HUES48 (cell line): ENCODE results near the gene TCEA2.

Experiments
- H3K27ac ChIP-seq: one replicate; pipeline ENCODE4 v1.7.0; 2013; ENCODE audit warnings: low read depth, low read length, inconsistent platforms
- H3K27me3 ChIP-seq: 2 replicates; pipeline ENCODE4 v1.6.1; 2013; ENCODE audit warnings: mild to moderate bottlenecking, low read length; ENCODE audit not compliant: control insufficient read depth, insufficient read depth
- H3K36me3 ChIP-seq: 2 replicates; pipeline ENCODE4 v1.6.1; 2013; ENCODE audit warnings: low read length; ENCODE audit not compliant: control insufficient read depth, insufficient read depth
- H3K4me1 ChIP-seq: 2 replicates; pipeline ENCODE4 v1.6.1; 2013; ENCODE audit warnings: mild to moderate bottlenecking, low read length; ENCODE audit not compliant: control insufficient read depth, insufficient read depth
- H3K4me3 ChIP-seq: 2 replicates; pipeline ENCODE4 v1.5.1; 2013; ENCODE audit warnings: mild to moderate bottlenecking, low read depth, low read length
- H3K9ac ChIP-seq: 2 replicates; pipeline ENCODE4 v1.6.1; 2013; ENCODE audit warnings: mild to moderate bottlenecking, low read depth, low read length, moderate library complexity
- H3K9me3 ChIP-seq: 2 replicates; pipeline ENCODE4 v1.6.1; 2013; ENCODE audit warnings: low read length; ENCODE audit not compliant: control insufficient read depth, insufficient read depth

The TCEA2 gene

DNA sequence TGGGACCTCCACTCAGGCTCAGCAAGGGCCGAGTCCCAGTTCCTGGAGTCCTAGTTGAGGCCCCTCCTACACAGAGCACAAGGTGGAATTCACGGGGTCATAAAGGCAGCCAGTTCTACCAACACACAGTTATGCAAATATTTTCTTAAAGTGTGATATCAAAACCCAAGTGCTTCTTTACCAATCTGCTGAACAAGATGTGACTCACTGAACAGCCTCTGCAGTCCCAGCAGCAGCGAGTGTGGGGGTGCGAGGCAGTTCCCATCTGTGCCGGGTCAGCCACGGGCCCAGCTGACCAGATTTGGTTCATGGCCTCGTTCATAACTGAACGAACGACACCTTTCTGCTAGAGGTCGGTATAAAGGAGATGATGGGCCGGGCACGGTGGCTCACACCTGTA, 4.5 kb upstream of the TCEA2 start:
- H3K36me3 ChIP-seq = no peaks in the 10 kb centered on the region
- H3K9me3 ChIP-seq = no peaks in the 10 kb centered on the region
- no peak overlapping the region for H3K27ac ChIP-seq
- no peak overlapping the region for H3K9ac ChIP-seq
- H3K4me1 ChIP-seq = peaks cover 27% of the 10 kb centered on the region
- H3K4me3 ChIP-seq = no peak overlapping the region
- H3K27me3 ChIP-seq = peaks cover 7% of the 10 kb centered on the region; the same call in 1 of the 2 replicates

DNA sequence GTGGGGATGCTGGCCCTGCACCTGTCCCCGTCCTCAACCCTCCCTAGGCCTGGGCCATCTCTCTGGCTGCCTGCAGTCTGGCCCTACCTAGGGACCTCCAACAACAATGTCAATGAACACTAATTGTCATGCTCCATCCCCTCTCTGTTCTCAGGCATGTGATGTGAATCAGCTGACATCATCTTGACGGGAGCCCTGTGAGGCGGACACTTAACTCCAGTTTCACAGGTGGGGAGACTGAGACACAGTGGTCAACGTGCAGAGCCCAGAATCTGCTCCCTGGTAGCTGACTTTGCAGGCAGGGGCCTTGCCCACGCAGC, 762 bp upstream of the TCEA2 start:
- H3K4me1 ChIP-seq = peaks cover 18% of the 10 kb centered on the region
- H3K9me3 ChIP-seq = no peaks in the 10 kb centered on the region
- H3K27me3 ChIP-seq = no peaks in the 10 kb centered on the region
- H3K4me3 ChIP-seq = peak overlapping the region; percentile 85
- H3K27ac ChIP-seq = no peak overlapping the region
- peak overlapping the region; percentile 32; the same call in 1 of the 2 replicates for H3K9ac ChIP-seq
- no peaks in the 10 kb centered on the region for H3K36me3 ChIP-seq

DNA sequence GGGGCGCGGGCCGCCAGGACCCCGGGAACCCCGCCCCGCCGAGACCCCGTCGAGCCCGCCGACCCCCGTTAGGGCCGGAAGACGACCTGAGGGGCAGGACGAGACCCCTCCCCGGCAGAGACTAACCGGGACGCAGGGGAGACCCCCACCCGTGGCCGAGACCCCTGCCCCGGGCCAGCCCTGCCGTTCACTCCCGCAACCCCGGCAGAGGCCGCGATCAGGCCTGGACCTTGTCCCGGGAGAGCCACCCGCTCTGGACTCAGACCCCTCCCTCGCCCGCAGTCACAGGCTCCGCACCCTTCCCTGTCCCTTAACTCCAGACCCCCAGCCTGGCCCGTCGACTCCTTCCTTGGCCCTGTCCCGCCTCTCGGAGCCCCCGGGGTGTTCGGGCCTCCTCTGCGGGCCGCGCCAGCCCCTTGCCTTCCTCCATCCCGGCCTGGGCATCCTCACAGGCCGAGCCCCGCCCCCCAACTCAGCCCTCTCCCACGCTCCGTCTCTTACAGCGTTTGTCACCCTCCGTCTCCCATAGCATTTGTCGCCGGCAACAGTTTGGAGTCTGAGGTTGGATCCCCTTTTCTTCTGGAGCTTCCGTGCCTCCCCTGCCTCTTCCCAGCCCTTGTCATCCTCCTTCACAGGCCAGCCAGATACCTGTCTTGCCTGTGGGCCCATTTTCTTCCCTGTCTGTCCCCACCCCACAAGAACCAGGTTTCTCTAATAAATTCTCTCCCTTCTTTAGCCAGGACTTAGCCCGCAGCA, 569 bp downstream of the TCEA2 start:
- Histone ChIP-seq H3K9me3 (no peaks in the 10 kb centered on the region), H3K27me3 (no peaks in the 10 kb centered on the region), H3K9ac (peak overlapping the region; percentile 35; the same call in 1 of the 2 replicates), H3K27ac (no peak overlapping the region), H3K36me3 (no peaks in the 10 kb centered on the region), H3K4me3 (peak overlapping the region; percentile 85), H3K4me1 (peaks cover 13% of the 10 kb centered on the region; the same call in 1 of the 2 replicates)

- Histone ChIP-seq H3K27ac (no peak overlapping the region), H3K9me3 (no peaks in the 10 kb centered on the region), H3K9ac (no peak overlapping the region), H3K4me3 (peak overlapping the region; percentile 85), H3K36me3 (no peaks in the 10 kb centered on the region), H3K4me1 (peaks cover 13% of the 10 kb centered on the region; the same call in 1 of the 2 replicates), H3K27me3 (no peaks in the 10 kb centered on the region)
Measured at GRCh38 chr20:64064145-64064698, 1.2 kb downstream of the TCEA2 start.

- peaks cover 16% of the 10 kb centered on the region; the same call in 1 of the 2 replicates for H3K4me1 ChIP-seq
- no peak overlapping the region for H3K4me3 ChIP-seq
- H3K36me3 ChIP-seq = no peaks in the 10 kb centered on the region
- H3K27me3 ChIP-seq = no peaks in the 10 kb centered on the region
- no peak overlapping the region for H3K9ac ChIP-seq
- no peak overlapping the region for H3K27ac ChIP-seq
- H3K9me3 ChIP-seq = no peaks in the 10 kb centered on the region
Measured at GRCh38 chr20:64065062-64065973, 2.3 kb downstream of the TCEA2 start.

GRCh38 chr20:64065974-64066343, 3.0 kb downstream of the TCEA2 start:
- Histone ChIP-seq H3K27me3 (no peaks in the 10 kb centered on the region), H3K9me3 (no peaks in the 10 kb centered on the region), H3K4me1 (peaks cover 16% of the 10 kb centered on the region; the same call in 1 of the 2 replicates), H3K9ac (no peak overlapping the region), H3K4me3 (no peak overlapping the region), H3K27ac (no peak overlapping the region), H3K36me3 (no peaks in the 10 kb centered on the region)

- no peaks in the 10 kb centered on the region for H3K36me3 ChIP-seq
- no peak overlapping the region for H3K9ac ChIP-seq
- no peaks in the 10 kb centered on the region for H3K27me3 ChIP-seq
- no peak overlapping the region for H3K4me3 ChIP-seq
- H3K4me1 ChIP-seq = peaks cover 16% of the 10 kb centered on the region; the same call in 1 of the 2 replicates
- no peak overlapping the region for H3K27ac ChIP-seq
- no peaks in the 10 kb centered on the region for H3K9me3 ChIP-seq
Measured at GRCh38 chr20:64067005-64067632, 4.1 kb downstream of the TCEA2 start.

- Histone ChIP-seq H3K9me3 (no peaks in the 10 kb centered on the region), H3K4me3 (no peak overlapping the region), H3K27me3 (no peaks in the 10 kb centered on the region), H3K4me1 (peaks cover 10% of the 10 kb centered on the region; the same call in 1 of the 2 replicates), H3K36me3 (no peaks in the 10 kb centered on the region), H3K27ac (no peak overlapping the region), H3K9ac (no peak overlapping the region)
Measured at GRCh38 chr20:64067733-64068307, 4.8 kb downstream of the TCEA2 start.

DNA sequence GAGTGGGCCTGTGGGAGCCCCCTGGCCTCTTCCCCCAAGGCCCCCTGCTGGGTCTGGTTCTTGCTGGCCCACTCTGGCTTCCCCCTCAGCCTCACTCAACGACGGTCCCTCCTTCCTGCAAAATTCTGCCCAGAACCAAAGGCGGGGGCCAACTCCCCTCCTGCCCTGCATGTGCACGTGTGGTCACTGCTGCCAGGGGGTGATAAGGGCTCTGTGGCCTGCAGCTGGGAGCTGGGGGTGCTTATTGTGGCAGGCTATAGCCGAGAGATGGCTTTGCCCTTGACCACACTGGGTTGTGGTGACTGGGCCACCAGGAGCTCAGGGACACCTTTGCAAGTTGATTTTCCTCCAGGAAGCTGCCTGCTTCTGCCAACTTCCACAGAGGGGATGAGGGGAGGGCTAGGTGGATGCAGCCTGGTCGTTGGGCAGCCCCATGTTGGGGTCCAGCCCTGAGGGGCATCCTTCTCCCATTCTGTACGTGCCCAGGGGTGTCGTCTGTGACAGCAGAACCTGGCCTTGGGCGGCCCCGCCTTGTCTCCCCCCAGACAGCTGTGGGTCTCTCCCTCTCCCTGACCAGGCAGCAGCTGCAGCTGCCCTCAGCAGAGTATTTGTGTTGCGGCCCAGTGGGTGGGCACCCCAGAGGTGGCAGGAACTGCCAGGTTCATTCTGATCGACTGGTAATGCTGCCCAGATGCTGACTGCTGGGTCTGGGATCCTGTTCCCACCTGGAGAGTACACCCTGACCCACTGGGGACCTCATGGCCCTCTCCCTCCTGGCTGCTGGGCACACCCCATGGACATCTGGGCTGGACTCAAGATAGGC, 5.6 kb downstream of the TCEA2 start:
- Histone ChIP-seq H3K36me3 (no peaks in the 10 kb centered on the region), H3K4me1 (peaks cover 10% of the 10 kb centered on the region; the same call in 1 of the 2 replicates), H3K27me3 (no peaks in the 10 kb centered on the region), H3K4me3 (no peak overlapping the region), H3K9me3 (no peaks in the 10 kb centered on the region), H3K9ac (no peak overlapping the region), H3K27ac (no peak overlapping the region)

GRCh38 chr20:64069209-64069613, 6.2 kb downstream of the TCEA2 start:
- Histone ChIP-seq H3K4me1 (peaks cover 10% of the 10 kb centered on the region; the same call in 1 of the 2 replicates), H3K27ac (no peak overlapping the region), H3K9ac (no peak overlapping the region), H3K9me3 (no peaks in the 10 kb centered on the region), H3K36me3 (no peaks in the 10 kb centered on the region; the same call in 1 of the 2 replicates), H3K27me3 (no peaks in the 10 kb centered on the region), H3K4me3 (no peak overlapping the region)
